GM12872 (cell line): ENCODE measurements around the gene TLR2.

Experiments used
- CTCF ChIP-seq: IDR thresholded peaks from 3 replicates; pipeline ENCODE4 v1.5.1; 2011; ENCODE audit warnings: low read depth, mild to moderate bottlenecking, low read length, moderate library complexity; ENCODE audit not compliant: insufficient read depth

Gene TLR2

GRCh38 chr4:153684182-153684970, at the start of gene TLR2:
Gene TLR2 (plus strand): TSS chr4:153684280. CDS start chr4:153702908, 18,628 bp downstream.
- TF ChIP-seq CTCF = no peak

- peak; percentile 60 for TF ChIP-seq CTCF
These were observed 49.2 kb upstream of the TLR2 start for GRCh38 chr4:153634738-153635353.

GRCh38 chr4:153635846-153636245, 48.2 kb upstream of the TLR2 start:
- no peak for TF ChIP-seq CTCF

GRCh38 chr4:153637201-153637600, 46.9 kb upstream of the TLR2 start:
- TF ChIP-seq CTCF = no peak

GRCh38 chr4:153638011-153638410, 46.1 kb upstream of the TLR2 start:
- no peak for TF ChIP-seq CTCF

GRCh38 chr4:153638999-153639398, 45.1 kb upstream of the TLR2 start:
- TF ChIP-seq CTCF = no peak

- no peak for TF ChIP-seq CTCF
These were observed 44.0 kb upstream of the TLR2 start for GRCh38 chr4:153639833-153640802.
